HG02852 (cell line): ENCODE data around the gene ASGR2.
"Not testable (repeated sequence)": the region's sequence is repeated elsewhere in the genome, so short reads cannot be mapped to it uniquely, and the experiment has no call there.

Experiments
- ATAC-seq: cut with Tn5 transposase; IDR thresholded peaks from one replicate; pipeline ENCODE4 v1.9.1; 2021; ENCODE audit warnings: mild to moderate bottlenecking, moderate library complexity; ENCODE audit not compliant: unreplicated experiment

Gene ASGR2

DNA sequence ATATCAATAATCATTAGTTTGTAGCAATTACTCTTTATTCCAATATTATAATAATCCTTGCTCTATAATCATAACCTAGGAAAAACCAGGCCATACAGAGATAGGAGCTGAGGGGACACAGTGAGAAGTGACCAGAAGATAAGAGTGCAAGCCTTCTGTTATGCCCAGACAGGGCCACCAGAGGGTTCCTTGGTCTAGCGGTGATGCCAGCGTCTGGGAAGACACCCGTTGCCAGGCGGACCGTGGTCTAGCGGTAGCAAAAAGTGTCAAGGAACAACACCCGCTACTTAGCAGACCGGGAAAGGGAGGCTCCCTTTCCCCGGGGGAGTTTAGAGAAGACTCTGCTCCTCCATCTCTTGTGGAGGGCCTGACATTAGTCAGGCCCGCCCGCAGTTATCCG is 11.8 kb upstream of the ASGR2 start:
- not testable (repeated sequence) for ATAC-seq

DNA sequence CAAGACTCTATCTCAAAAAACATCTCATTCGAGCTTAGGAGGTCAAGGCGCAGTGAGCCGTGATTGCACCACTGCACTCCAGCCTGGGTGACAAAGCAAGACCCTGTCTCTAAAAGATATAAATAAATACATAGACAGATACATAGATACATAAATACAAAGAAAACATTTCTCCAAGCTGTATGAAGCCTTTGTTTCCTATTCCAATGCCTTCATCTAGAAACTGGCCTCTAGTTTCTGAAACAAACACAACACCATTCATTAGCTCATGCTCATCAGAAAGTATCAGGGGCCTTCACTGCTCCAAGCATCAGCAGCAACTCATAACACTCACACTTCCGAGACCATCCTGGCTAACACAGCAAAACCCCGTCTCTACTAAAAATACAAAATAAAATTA is 10.3 kb upstream of the ASGR2 start:
- ATAC-seq, result no peak

DNA sequence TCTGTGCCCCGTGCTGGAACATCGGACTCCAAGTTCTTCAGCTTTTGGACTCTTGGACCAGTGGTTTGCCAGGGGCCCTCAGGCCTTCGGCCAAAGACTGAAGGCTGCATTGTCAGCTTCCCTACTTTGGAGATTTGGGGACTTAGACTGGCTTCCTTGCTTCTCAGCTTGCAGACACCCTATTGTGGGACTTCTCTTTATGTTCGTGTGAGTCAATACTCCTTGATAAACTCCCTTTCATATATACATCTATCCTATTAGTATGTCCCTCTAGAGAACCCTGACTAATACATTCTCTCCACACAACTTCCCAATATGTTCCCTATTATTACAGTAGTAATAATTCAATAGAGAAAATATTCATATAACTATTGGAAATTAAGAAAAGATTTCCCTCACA is 9.2 kb upstream of the ASGR2 start:
- ATAC-seq, result no peak

DNA sequence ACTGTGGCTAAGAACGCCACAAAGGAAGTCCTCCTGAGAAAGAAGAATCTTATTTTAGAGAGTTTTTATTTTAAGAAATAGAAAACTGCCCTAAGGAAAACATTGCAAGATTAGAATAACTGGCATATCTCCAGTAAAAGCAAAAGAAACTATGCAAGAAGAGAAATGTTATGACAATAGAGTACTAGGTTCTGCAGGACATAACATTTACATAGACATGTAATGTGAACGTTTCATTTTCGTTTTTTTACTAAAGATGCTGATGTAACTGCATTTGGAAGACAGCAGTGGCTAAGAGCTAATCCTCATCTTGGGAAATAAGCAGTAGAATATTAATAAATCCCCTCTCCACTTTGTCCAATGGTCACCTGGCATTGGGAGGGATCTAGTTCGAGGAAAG is 7.8 kb upstream of the ASGR2 start:
- ATAC-seq, result no peak

DNA sequence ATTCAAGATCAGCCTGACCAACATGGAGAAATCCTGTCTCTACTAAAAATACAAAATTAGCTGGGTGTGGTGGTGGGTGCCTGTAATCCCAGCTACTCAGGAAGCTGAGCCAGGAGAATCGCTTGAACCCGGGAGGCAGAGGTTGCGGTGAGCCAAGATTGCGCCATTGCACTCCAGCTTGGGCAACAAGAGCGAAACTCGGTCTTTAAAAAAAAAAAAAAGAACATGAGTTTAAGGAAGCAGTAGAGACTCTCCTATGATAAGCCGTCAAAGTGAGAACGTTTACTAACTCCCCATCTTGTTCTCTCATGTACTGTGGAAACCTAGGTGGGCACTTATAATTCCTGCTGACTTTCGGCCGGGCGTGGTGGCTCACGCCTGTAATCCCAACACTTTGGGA is 6.0 kb upstream of the ASGR2 start:
- not testable (repeated sequence) for ATAC-seq

DNA sequence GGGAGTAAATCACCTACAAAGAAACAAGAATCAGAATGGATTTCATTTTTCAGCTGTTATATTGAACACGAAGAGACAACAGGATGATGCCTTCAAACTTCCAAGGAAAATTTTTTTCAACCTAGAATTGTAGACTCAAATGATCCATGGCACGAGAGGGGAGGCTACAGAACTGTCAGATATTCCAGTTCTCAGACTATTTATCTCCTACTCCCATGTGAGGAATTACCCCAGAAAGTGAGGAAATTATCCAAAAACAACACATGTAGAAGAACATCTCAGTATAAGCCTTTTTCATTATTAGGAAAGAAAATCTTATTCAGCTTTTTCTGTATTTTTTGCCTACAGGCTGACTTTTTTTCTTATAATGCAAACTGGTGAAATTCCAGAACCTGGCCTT is 5.5 kb upstream of the ASGR2 start:
- ATAC-seq, result no peak

GRCh38 chr17:7119314-7119713 is 4.7 kb upstream of the ASGR2 start:
- no peak for ATAC-seq

DNA sequence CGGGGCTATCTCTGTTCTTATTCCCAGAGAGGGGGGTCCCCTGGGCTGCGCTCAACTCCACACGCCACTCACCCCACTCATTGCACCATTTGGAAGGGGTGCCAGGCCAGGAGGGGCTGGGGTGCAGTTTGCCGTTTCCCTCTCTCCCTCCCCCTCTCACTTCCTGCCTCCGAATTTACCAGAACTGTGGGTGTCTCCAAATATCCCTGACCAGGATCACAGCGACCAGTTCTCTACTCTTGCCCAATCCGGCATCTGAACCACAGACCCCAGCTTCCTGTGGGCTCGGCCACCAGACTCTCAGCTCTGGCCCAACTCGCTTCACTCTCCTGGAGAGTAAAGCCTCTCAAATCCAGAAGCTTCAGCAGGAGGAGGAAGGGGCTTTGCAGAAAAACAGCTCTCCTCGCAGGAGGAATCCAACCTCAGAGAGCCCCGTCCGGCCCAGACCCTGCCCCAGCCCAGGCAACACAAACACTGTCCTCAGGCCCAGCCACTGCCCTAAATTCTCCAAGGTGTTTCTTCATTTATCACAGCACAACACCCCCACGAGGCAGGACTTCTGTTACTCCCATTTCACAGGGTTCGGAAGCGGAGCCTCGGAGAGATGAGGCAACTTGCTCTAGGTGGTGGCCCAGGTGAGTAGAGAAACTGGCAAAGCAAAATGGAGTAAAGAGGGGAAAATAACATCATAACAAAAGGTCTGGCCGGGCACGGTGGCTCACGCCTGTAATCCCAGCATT is 423 bp upstream of the ASGR2 start:
- no peak for ATAC-seq

GRCh38 chr17:7113273-7114071 is 1.1 kb downstream of the ASGR2 start:
- ATAC-seq, result no peak

DNA sequence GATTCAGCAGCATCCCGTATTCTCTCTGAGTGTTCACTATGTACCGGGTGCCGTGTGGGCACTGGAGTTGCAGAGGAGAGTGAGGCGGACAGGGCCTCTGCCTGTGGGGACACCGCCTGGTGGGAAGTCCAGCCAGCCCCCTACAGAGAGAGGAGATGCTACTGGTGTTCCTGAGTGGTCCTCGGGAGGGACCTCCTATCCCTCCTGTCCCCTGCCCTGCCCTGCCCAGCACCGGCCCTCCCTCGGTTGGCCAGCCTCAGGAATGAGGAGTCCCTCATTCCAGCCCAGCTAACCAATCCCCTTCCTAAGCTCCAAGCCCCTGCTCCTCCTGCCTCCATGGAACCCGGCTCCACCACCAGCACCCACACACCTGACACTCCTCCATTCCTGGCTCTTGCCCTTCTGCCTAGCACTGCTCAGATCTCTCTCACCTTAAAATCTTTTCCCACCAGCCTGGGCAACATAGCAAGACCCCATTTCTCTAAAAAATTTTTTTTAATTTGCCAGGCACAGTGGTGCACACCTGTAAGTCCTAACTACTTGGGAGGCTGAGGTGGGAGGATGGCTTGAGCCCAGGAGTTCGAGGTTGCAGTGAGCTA is 2.0 kb downstream of the ASGR2 start:
- ATAC-seq, result no peak

DNA sequence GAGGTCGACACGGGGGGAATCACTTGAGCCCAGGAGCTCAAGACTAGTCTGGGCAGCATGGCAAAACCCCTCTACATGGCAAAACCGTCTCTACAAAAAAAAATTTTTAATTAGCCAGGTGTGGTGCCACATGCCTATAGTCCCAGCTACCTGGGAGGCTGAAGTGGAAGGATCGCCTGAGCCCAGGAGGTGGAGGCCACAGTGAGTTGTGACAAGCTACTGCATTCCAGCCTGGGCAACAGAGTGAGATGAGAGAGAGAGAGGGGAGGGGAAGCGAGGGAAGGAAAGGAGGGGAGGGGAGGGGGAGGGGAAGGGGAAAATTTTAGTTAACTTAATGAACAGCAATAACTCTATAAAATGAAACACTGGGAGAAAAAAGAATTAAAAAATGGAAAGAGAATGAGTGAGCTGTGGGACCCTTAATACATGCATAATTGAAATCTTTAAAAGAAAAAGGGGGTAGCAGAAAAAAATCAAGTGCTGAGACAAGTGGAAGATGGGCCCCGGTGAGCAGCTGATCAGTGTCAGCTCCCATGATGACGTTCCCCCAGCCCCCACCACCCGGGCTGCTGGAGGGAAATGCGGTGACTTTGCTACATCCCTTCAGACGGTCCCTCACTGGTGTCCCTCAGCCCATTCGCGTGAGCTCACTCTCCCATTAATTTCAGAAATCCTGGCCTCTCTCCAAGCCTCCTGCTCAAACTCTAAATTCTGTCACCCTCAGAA is 2.7 kb downstream of the ASGR2 start:
- no peak for ATAC-seq

GRCh38 chr17:7110617-7111306 is 3.9 kb downstream of the ASGR2 start:
- no peak for ATAC-seq

- no peak for ATAC-seq
These were observed 4.9 kb downstream of the ASGR2 start for GRCh38 chr17:7109461-7110322.

- ATAC-seq, result no peak
These were observed 5.6 kb downstream of the ASGR2 start for GRCh38 chr17:7108981-7109380.

DNA sequence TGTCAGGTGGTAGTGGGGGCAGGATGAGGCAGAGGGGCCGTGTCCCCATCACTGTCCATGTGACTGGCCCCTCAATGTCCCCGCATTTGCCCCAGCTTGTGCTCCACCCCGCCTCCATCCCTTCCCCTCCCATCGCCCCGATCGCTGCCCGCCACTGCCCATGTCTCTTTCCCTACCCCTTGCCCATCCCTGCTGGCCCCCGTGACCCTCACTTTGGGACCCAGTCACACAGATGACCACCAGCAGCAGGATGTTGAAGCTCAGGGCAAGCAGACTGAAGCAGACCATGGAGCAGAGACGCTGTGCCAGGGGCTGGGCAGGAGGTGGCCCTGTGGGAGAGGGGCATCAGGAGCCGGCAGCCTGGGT is 6.1 kb downstream of the ASGR2 start:
- no peak for ATAC-seq

DNA sequence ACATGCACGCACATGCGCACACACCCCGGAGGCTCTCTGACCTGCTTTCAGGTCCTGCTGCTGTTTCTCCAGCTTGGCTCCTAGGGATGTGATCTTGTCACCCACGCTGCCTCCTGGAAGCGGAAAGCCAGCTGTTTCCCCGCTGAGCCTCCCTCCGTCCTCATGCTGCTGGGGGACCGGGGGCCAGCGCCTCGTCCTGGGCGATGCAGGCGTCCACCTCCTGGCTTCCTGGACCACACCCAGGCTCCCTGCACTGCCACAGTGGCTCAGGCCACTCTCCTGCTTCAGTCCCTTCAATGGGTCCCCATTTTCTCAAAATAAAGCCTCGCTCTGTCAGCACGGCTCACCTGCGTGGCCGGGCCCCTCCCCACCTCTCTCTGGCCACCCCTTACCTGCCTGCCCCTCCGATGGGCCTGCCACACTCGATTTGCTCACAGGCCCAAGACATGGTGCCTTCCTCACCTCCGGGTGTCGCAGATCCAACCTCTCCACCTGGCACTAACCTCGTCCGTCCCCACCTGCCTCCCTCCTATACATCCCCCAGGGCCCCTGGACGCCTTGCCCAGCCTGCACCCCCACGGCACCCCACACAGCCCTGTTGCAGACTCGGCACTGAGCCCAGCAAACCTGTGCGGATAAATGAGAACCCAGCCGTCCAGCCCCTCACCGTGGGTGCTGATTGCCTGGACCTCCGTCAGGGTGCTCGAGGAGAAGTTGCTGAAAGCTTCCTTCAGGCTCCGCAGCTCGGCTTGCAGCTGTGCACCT is 6.6 kb downstream of the ASGR2 start:
- ATAC-seq, result no peak

DNA sequence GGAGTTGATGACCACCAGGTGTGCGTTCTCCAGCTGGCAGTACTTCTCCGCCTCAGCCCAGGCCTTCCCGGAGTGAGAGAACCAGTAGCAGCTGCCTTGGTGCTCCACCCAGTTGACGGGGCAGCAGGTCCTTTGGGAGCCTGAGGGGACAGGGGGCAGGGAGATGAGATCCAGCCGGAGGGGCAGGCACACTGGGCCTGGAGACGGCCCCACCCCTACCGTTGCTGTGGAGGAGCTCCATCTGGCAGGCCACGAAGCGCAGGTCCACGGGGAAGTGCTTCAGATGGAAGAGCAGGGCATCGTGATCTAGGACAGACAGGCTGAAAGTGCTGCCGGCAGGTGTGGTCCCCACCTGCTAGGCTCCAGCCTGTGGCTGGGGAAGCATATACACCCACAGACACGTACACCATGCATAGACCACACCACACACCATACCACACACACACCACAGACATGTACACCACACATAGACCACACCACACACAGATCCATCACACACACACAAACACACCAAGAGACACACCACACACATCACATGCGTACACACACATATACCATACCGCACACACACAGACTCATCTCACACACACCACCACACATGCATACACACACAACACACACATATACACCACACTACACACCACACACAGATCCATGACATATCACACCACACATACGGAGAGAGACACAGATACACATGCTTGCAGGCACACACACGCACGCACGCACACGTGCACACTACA is 7.4 kb downstream of the ASGR2 start:
- no peak for ATAC-seq

- ATAC-seq, result no peak
These were observed 12.2 kb downstream of the ASGR2 start for GRCh38 chr17:7102421-7102820.

GRCh38 chr17:7101531-7101930 is 13.1 kb downstream of the ASGR2 start:
- ATAC-seq, result no peak
